ENCODE measurements around the gene THAP11. TPM values are rescaled to one million over a fixed set of nuclear protein-coding genes. Genes with fewer than 3 reads are reported as not detected.

The THAP11 gene
- total and polyA plus RNA-seq, 2 of the 13 experiments (the other 11 are each of a cell fraction or from before 2014, with no cell fraction given): 44.2 to 53.4 TPM

- no peak for TF ChIP-seq REST (IDR thresholded peaks at IDR 0.05; ENCODE audit: borderline replicate concordance in 1 of 2, low read depth in 1 of 2, low read length in 2 of 2)
- TF ChIP-seq ZC3H4 (CRISPR knock-in tag; IDR thresholded peaks at IDR 0.05; ENCODE audit: borderline replicate concordance): 0 out of 2 replicates have a peak, but pooled peaks have one; percentile 27
- TF ChIP-seq POLR2G (IDR thresholded peaks at IDR 0.05; ENCODE audit: low read depth, low read length): no peak
- no peak for TF ChIP-seq PLSCR1 (CRISPR knock-in tag; IDR thresholded peaks at IDR 0.05; ENCODE audit: borderline replicate concordance)
- peak; percentile 64; the same call in 1 of the 2 replicates for TF ChIP-seq ZNF296 (CRISPR knock-in tag; conservative IDR thresholded peaks at IDR 0.05)
- TF ChIP-seq WIZ (CRISPR knock-in tag; IDR thresholded peaks at IDR 0.05): no peak
- TF ChIP-seq SP2 (CRISPR knock-in tag; IDR thresholded peaks at IDR 0.05): no peak
- peak; percentile 27 for TF ChIP-seq POGZ (CRISPR knock-in tag; IDR thresholded peaks at IDR 0.05)
- TF ChIP-seq MAFK (conservative IDR thresholded peaks at IDR 0.05 in 1 of 2, IDR thresholded peaks at IDR 0.05 in 1 of 2; ENCODE audit: low read length in 2 of 2): no peak
- TF ChIP-seq ZEB1 (IDR thresholded peaks at IDR 0.05; ENCODE audit: insufficient replicate concordance, low read depth): no peak
- TF ChIP-seq, protein P1, sequence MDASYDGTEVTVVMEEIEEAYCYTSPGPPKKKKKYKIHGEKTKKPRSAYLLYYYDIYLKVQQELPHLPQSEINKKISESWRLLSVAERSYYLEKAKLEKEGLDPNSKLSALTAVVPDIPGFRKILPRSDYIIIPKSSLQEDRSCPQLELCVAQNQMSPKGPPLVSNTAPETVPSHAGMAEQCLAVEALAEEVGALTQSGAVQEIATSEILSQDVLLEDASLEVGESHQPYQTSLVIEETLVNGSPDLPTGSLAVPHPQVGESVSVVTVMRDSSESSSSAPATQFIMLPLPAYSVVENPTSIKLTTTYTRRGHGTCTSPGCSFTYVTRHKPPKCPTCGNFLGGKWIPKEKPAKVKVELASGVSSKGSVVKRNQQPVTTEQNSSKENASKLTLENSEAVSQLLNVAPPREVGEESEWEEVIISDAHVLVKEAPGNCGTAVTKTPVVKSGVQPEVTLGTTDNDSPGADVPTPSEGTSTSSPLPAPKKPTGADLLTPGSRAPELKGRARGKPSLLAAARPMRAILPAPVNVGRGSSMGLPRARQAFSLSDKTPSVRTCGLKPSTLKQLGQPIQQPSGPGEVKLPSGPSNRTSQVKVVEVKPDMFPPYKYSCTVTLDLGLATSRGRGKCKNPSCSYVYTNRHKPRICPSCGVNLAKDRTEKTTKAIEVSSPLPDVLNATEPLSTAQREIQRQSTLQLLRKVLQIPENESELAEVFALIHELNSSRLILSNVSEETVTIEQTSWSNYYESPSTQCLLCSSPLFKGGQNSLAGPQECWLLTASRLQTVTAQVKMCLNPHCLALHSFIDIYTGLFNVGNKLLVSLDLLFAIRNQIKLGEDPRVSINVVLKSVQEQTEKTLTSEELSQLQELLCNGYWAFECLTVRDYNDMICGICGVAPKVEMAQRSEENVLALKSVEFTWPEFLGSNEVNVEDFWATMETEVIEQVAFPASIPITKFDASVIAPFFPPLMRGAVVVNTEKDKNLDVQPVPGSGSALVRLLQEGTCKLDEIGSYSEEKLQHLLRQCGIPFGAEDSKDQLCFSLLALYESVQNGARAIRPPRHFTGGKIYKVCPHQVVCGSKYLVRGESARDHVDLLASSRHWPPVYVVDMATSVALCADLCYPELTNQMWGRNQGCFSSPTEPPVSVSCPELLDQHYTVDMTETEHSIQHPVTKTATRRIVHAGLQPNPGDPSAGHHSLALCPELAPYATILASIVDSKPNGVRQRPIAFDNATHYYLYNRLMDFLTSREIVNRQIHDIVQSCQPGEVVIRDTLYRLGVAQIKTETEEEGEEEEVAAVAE (CRISPR knock-in tag; IDR thresholded peaks at IDR 0.05; ENCODE audit: borderline replicate concordance): no peak
- no peak for TF ChIP-seq ZNF577 (CRISPR knock-in tag; IDR thresholded peaks at IDR 0.05; ENCODE audit: borderline replicate concordance, low read depth)
- TF ChIP-seq, protein P2, sequence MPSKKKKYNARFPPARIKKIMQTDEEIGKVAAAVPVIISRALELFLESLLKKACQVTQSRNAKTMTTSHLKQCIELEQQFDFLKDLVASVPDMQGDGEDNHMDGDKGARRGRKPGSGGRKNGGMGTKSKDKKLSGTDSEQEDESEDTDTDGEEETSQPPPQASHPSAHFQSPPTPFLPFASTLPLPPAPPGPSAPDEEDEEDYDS (CRISPR knock-in tag; IDR thresholded peaks at IDR 0.05): no peak
- no peak for TF ChIP-seq CEBPB (IDR thresholded peaks at IDR 0.05; ENCODE audit: borderline replicate concordance, low read depth, low read length)
- TF ChIP-seq KDM3A (CRISPR knock-in tag; IDR thresholded peaks at IDR 0.05; ENCODE audit: low read depth): no peak
- TF ChIP-seq ONECUT2 (CRISPR knock-in tag; IDR thresholded peaks at IDR 0.05): peak; percentile 54
- TF ChIP-seq ZNF615 (CRISPR knock-in tag; IDR thresholded peaks at IDR 0.05; ENCODE audit: borderline replicate concordance): no peak
- no peak; the same call in 1 of the 2 replicates for TF ChIP-seq GLI4 (CRISPR knock-in tag; IDR thresholded peaks at IDR 0.05; ENCODE audit: borderline replicate concordance)
- no peak for TF ChIP-seq KAT2B (IDR thresholded peaks at IDR 0.05; ENCODE audit: borderline replicate concordance, low read depth, low read length)
- peak; percentile 7; the same call in 1 of the 2 replicates for TF ChIP-seq ZNF329 (CRISPR knock-in tag; IDR thresholded peaks at IDR 0.05; ENCODE audit: low read depth)
Measured at GRCh38 chr16:67842509-67843342, 606 bp downstream of the THAP11 start (continued).

All from HepG2 (cell line).